Measurements from ENCODE around the gene ULK3.

DNA sequence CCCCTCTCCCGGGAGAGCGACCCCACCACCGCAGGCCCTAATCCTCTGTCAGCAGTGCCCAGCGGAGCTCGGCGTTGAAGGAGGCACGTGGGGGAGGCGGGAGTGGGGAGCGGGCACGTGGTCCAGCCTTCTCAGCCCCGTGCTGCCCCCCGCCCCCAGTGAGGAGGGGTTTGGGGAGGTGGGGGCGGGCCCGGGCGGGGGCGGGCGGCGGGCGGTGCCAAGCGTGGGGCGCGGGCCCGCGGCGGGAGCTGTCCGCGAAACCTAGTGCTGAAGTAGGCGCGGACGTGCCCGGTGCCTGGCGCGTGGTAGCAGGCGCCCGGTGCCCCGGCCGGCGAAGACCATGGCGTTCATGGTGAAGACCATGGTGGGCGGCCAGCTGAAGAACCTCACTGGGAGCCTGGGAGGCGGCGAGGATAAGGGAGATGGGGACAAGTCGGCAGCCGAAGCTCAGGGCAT, 16.6 kb downstream of the ULK3 start, which contains the start of gene CPLX3:
- TF ChIP-seq, protein P1, sequence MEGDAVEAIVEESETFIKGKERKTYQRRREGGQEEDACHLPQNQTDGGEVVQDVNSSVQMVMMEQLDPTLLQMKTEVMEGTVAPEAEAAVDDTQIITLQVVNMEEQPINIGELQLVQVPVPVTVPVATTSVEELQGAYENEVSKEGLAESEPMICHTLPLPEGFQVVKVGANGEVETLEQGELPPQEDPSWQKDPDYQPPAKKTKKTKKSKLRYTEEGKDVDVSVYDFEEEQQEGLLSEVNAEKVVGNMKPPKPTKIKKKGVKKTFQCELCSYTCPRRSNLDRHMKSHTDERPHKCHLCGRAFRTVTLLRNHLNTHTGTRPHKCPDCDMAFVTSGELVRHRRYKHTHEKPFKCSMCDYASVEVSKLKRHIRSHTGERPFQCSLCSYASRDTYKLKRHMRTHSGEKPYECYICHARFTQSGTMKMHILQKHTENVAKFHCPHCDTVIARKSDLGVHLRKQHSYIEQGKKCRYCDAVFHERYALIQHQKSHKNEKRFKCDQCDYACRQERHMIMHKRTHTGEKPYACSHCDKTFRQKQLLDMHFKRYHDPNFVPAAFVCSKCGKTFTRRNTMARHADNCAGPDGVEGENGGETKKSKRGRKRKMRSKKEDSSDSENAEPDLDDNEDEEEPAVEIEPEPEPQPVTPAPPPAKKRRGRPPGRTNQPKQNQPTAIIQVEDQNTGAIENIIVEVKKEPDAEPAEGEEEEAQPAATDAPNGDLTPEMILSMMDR (IDR thresholded peaks at IDR 0.05): no peak
- no peak for TF ChIP-seq POLR2A (IDR thresholded peaks at IDR 0.05)
- no peak for TF ChIP-seq POLR2AphosphoS5 (IDR thresholded peaks at IDR 0.05)
